WTC11 (cell line): ENCODE results near the gene FER1L5.

Experiments
- TEAD1 ChIP-seq: sonication (generic); formaldehyde crosslinking; IDR thresholded peaks from 2 replicates; pipeline ENCODE4 v1.8.0; 2022; ENCODE audit warnings: mild to moderate bottlenecking, missing genetic modification reagents
- ZNF416 ChIP-seq: fragments of 250-450 bp; sonication (Bioruptor Pico); IDR thresholded peaks from 2 replicates; pipeline ENCODE4 v1.9.0; 2021; ENCODE audit warnings: mild to moderate bottlenecking, inconsistent platforms

DNA sequence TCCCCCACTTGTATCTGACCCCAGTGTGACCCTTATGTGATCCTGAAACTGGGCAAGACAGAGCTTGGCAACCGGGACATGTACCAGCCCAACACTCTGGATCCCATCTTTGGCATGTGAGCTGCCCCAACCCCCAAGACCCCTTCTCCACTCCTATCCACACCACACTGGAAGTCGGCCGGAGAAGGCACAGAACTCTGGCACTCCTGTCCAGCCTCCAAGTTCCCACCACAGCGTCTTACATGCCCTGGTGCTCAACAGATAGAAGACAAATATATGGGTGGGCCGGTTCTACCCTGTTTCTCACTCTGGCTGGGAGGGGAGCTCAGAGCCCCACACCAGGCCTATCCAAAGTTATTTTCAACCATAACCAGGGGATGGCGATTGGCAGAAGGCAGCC, 56.5 kb downstream of the FER1L5 start:
- TF ChIP-seq TEAD1 (no peak), ZNF416 (no peak)
